ENCODE data around the gene ABHD6.

ABHD6 gene

GRCh38 chr3:58324391-58325390 lies 87.1 kb downstream of the ABHD6 start:
- no peak for TF ChIP-seq BHLHE40 (IDR thresholded peaks at IDR 0.05; ENCODE audit: borderline replicate concordance)
- TF ChIP-seq SUZ12 (IDR thresholded peaks at IDR 0.05), result no peak
- TF ChIP-seq SP1 (IDR thresholded peaks at IDR 0.05), result no peak
- no peak for TF ChIP-seq ELF4 (IDR thresholded peaks at IDR 0.05)
- TF ChIP-seq CTBP1 (IDR thresholded peaks at IDR 0.05; ENCODE audit: borderline replicate concordance), result no peak
- no peak for TF ChIP-seq FOXK2 (IDR thresholded peaks at IDR 0.05)
- no peak for TF ChIP-seq TARDBP (IDR thresholded peaks at IDR 0.05)
- TF ChIP-seq PKNOX1 (IDR thresholded peaks at IDR 0.05), result no peak
- ChIA-PET CTCF (no interaction called here), POLR2A (interaction anchor here (0.6 to 1.0 kb wide), 2 partner anchors 9 to 10 kb away, joined by 3 to 4 read pairs; no protein-coding TSS in a partner anchor)
- no peak for DNase-seq (ENCODE audit: extremely low spot score)

- TF ChIP-seq ELF4 (IDR thresholded peaks at IDR 0.05), result no peak
- no peak for TF ChIP-seq PKNOX1 (IDR thresholded peaks at IDR 0.05)
- TF ChIP-seq HDGF (IDR thresholded peaks at IDR 0.05; ENCODE audit: borderline replicate concordance), result no peak
- no peak for TF ChIP-seq TARDBP (IDR thresholded peaks at IDR 0.05)
- no peak for TF ChIP-seq ZNF384 (IDR thresholded peaks at IDR 0.05)
- TF ChIP-seq FOXA1 (IDR thresholded peaks at IDR 0.05), result no peak
- ChIA-PET CTCF (interaction anchor here (0.7 kb wide), 1 partner anchor 73 kb away, joined by 3 read pairs; no protein-coding TSS in a partner anchor), POLR2A (interaction anchor here (1.0 kb wide), 1 partner anchor 8 kb away, joined by 4 read pairs; no protein-coding TSS in a partner anchor)
- DNase-seq (ENCODE audit: extremely low spot score), result no peak
Observed at GRCh38 chr3:58325525-58325992, 88.0 kb downstream of the ABHD6 start.

- TF ChIP-seq L3MBTL2 (conservative IDR thresholded peaks at IDR 0.05) (no peak), FOXA1 (IDR thresholded peaks at IDR 0.05) (no peak), HDGF (IDR thresholded peaks at IDR 0.05; ENCODE audit: borderline replicate concordance) (no peak), BHLHE40 (IDR thresholded peaks at IDR 0.05; ENCODE audit: borderline replicate concordance) (no peak), FOXM1 (IDR thresholded peaks at IDR 0.05; ENCODE audit: borderline replicate concordance) (no peak), SP1 (IDR thresholded peaks at IDR 0.05) (no peak), NFRKB (IDR thresholded peaks at IDR 0.05) (no peak), FOXK2 (IDR thresholded peaks at IDR 0.05) (no peak), ARNT (IDR thresholded peaks at IDR 0.05) (no peak), TARDBP (IDR thresholded peaks at IDR 0.05) (no peak), LEF1 (IDR thresholded peaks at IDR 0.05; ENCODE audit: borderline replicate concordance) (no peak), CTBP1 (IDR thresholded peaks at IDR 0.05; ENCODE audit: borderline replicate concordance) (no peak), ELF4 (IDR thresholded peaks at IDR 0.05) (no peak)
- CTCF ChIA-PET, result interaction anchor here (0.5 to 0.7 kb wide), 2 partner anchors 10 to 72 kb away, joined by 3 read pairs; no protein-coding TSS in a partner anchor
- no peak for DNase-seq (ENCODE audit: extremely low spot score)
- POLR2A ChIA-PET, result no interaction called here
Observed at GRCh38 chr3:58326267-58326900, 88.8 kb downstream of the ABHD6 start.

GRCh38 chr3:58329150-58329921 lies 91.7 kb downstream of the ABHD6 start:
- ChIA-PET POLR2A (no interaction called here), CTCF (no interaction called here)
- no peak for TF ChIP-seq LEF1 (IDR thresholded peaks at IDR 0.05; ENCODE audit: borderline replicate concordance)
- TF ChIP-seq FOXK2 (IDR thresholded peaks at IDR 0.05), result no peak
- no peak for TF ChIP-seq L3MBTL2 (conservative IDR thresholded peaks at IDR 0.05)
- TF ChIP-seq FOXM1 (IDR thresholded peaks at IDR 0.05; ENCODE audit: borderline replicate concordance), result no peak
- no peak for TF ChIP-seq TARDBP (IDR thresholded peaks at IDR 0.05)
- no peak for TF ChIP-seq ARNT (IDR thresholded peaks at IDR 0.05)
- DNase-seq (ENCODE audit: extremely low spot score), result no peak

- CTCF ChIA-PET, result no interaction called here
- no peak for DNase-seq (ENCODE audit: extremely low spot score)
- TF ChIP-seq TARDBP (IDR thresholded peaks at IDR 0.05), result no peak
- TF ChIP-seq FOXA1 (IDR thresholded peaks at IDR 0.05), result no peak
- TF ChIP-seq BHLHE40 (IDR thresholded peaks at IDR 0.05; ENCODE audit: borderline replicate concordance), result no peak
- POLR2A ChIA-PET, result no interaction called here
Observed at GRCh38 chr3:58329922-58330413, 92.4 kb downstream of the ABHD6 start.

GRCh38 chr3:58331593-58332152 lies 94.1 kb downstream of the ABHD6 start:
- POLR2A ChIA-PET, result interaction anchor here (1.3 kb wide), 2 partner anchors 25 to 160 kb away, joined by 3 to 4 read pairs; partner anchors contain the start of genes HTD2 and KCTD6
- DNase-seq (ENCODE audit: extremely low spot score), result no peak
- no peak for TF ChIP-seq BHLHE40 (IDR thresholded peaks at IDR 0.05; ENCODE audit: borderline replicate concordance)
- TF ChIP-seq ZNF384 (IDR thresholded peaks at IDR 0.05), result no peak
- TF ChIP-seq ARNT (IDR thresholded peaks at IDR 0.05), result no peak
- no peak for TF ChIP-seq L3MBTL2 (conservative IDR thresholded peaks at IDR 0.05)
- no peak for TF ChIP-seq LEF1 (IDR thresholded peaks at IDR 0.05; ENCODE audit: borderline replicate concordance)
- no peak for TF ChIP-seq FOXM1 (IDR thresholded peaks at IDR 0.05; ENCODE audit: borderline replicate concordance)
- TF ChIP-seq SP1 (IDR thresholded peaks at IDR 0.05), result no peak
- TF ChIP-seq CTBP1 (IDR thresholded peaks at IDR 0.05; ENCODE audit: borderline replicate concordance), result no peak
- TF ChIP-seq HDGF (IDR thresholded peaks at IDR 0.05; ENCODE audit: borderline replicate concordance), result no peak
- TF ChIP-seq PKNOX1 (IDR thresholded peaks at IDR 0.05), result no peak
- TF ChIP-seq ELF4 (IDR thresholded peaks at IDR 0.05), result no peak
- no peak for TF ChIP-seq NFRKB (IDR thresholded peaks at IDR 0.05)
- no peak for TF ChIP-seq FOXA1 (IDR thresholded peaks at IDR 0.05)
- no peak for TF ChIP-seq SUZ12 (IDR thresholded peaks at IDR 0.05)
- CTCF ChIA-PET, result no interaction called here
